GM12878 (cell line): ENCODE results near the gene MCF2L2. TPM values are rescaled to one million over a fixed set of nuclear protein-coding genes. Genes with fewer than 3 reads are reported as not detected.

Source experiments
- BMI1 ChIP-seq: fragments of 450-650 bp; IDR thresholded peaks from 2 replicates; pipeline ENCODE4 v1.6.1; 2016; ENCODE audit warnings: mild to moderate bottlenecking, moderate library complexity, borderline replicate concordance
- CEBPZ ChIP-seq: fragments of 150-350 bp; IDR thresholded peaks from 2 replicates; pipeline ENCODE4 v1.6.1; 2016; ENCODE audit warnings: low read depth, low read length
- CHD4 ChIP-seq: fragments of 200-600 bp; sonication (generic); IDR thresholded peaks from 2 replicates; pipeline ENCODE4 v1.6.1; 2016; ENCODE audit warnings: mild to moderate bottlenecking
- IRF3 ChIP-seq: fragments of 450-650 bp; IDR thresholded peaks from 2 replicates; pipeline ENCODE4 v1.6.1; 2014; ENCODE audit warnings: mild to moderate bottlenecking
- NR2C2 ChIP-seq: IDR thresholded peaks from 2 replicates; pipeline ENCODE4 v1.6.1; 2011; ENCODE audit warnings: borderline replicate concordance, low read depth; ENCODE audit not compliant: control insufficient read depth, insufficient read length
- POU2F2 ChIP-seq: IDR thresholded peaks from 3 replicates; pipeline ENCODE4 v1.6.1; 2011; ENCODE audit warnings: low read depth, mild to moderate bottlenecking, low read length, borderline replicate concordance
- RELB ChIP-seq: fragments of 450-650 bp; IDR thresholded peaks from 2 replicates; pipeline ENCODE4 v1.6.1; 2017; ENCODE audit warnings: low read depth, mild to moderate bottlenecking, moderate library complexity
- SRF ChIP-seq, 2 experiments: IDR thresholded peaks; 2 replicates each; pipeline ENCODE4 v1.6.1; 2011; ENCODE audit warnings: low read depth in 2 of 2, low read length in 2 of 2, mild to moderate bottlenecking in 1 of 2, moderate library complexity in 1 of 2
- SUZ12 ChIP-seq: fragments of 200-600 bp; sonication (generic); IDR thresholded peaks from one replicate; pipeline ENCODE4 v1.6.1; 2018; ENCODE audit warnings: antibody characterized with exemption, mild to moderate bottlenecking; ENCODE audit not compliant: unreplicated experiment
- ZSCAN29 ChIP-seq: fragments of 450-650 bp; IDR thresholded peaks from 2 replicates; pipeline ENCODE4 v1.6.1; 2017; ENCODE audit warnings: mild to moderate bottlenecking, moderate library complexity
- polyA plus RNA-seq, 11 experiments: library from polyadenylated mRNA; depleted of rRNA in 4 of 11; unstranded in 6 of 11; stranded (reverse) in 5 of 11; fragments of >200 nt; fragmentation: Nextera tagmentation in 4 of 11; fragmentation: Illumina TruSeq in 1 of 11; extraction: Ambion mirVana in 4 of 11; extraction: Trizol in 1 of 11; gene quantifications; 1 replicate in 1 of 11; 2 replicates in 10 of 11; pipeline versions ENCODE4 v1.2.1 to v1.2.3, GENCODE V29; 2011 to 2016; ENCODE audit warnings: inconsistent platforms in 2 of 11, missing spikeins in 2 of 11, low read depth in 1 of 11
- total RNA-seq, 4 experiments: library from RNA; depleted of rRNA in 3 of 4; stranded (reverse); fragments of >200 nt in 3 of 4; fragmentation: Illumina TruSeq in 1 of 4; extraction: Trizol in 1 of 4; gene quantifications; 2 replicates each; pipeline versions ENCODE4 v1.2.1 to v1.2.3, GENCODE V29; 2013 to 2021

Gene MCF2L2
- total and polyA plus RNA-seq, 10 of the 15 experiments (the other 5 are each of a cell fraction or from before 2014, with no cell fraction given): 0.37 to 2.8 (median 1.4) TPM

- TF ChIP-seq IRF3 (no peak), BMI1 (peak; percentile 61; the same call in 1 of the 2 replicates), SUZ12 (no peak), RELB (peak; percentile 98), ZSCAN29 (no peak), NR2C2 (no peak), SRF (IDR thresholded peaks at IDR 0.05; ENCODE audit: low read depth in 2 of 2, low read length in 2 of 2) (0 out of 4 replicates have a peak, but pooled peaks of 1 of the 2 experiments have one; percentile 54), CHD4 (0 out of 2 replicates have a peak, but pooled peaks have one; percentile 40), CEBPZ (no peak), POU2F2 (peak; percentile 99)
Observed at GRCh38 chr3:183158551-183159006, 269.8 kb downstream of the MCF2L2 start (continued).
